ENCODE measurements around the gene OR52W1. TPM values are rescaled to one million over a fixed set of nuclear protein-coding genes. Genes with fewer than 3 reads are reported as not detected.
A peak's percentile ranks its signal among the peaks of the same experiment; 100 is the strongest.

The OR52W1 gene
- total and polyA plus RNA-seq, 2 donors (not counting 1 experiment from before 2014, with no cell fraction given), result not detected

- Histone ChIP-seq H3K27me3 (ENCODE audit: control insufficient read depth, insufficient read depth, low read length) (no peaks in the 10 kb centered on the region), H3K36me3 (ENCODE audit: control insufficient read depth, insufficient read depth, low read length) (peaks cover 6% of the 10 kb centered on the region), H3K4me1 (ENCODE audit: control insufficient read depth, extremely low read depth, insufficient read depth, low read length) (no peaks in the 10 kb centered on the region), H3K4me2 (ENCODE audit: extremely low read depth, insufficient read depth, low read length) (no peak overlapping the region), H3K79me2 (ENCODE audit: control insufficient read depth, insufficient read depth, low read length) (no peaks in the 10 kb centered on the region), H3K27ac (ENCODE audit: insufficient read depth, low read length) (no peak overlapping the region), H4K20me1 (ENCODE audit: control insufficient read depth, extremely low read depth, insufficient read depth, low read length) (no peaks in the 10 kb centered on the region), H3K4me3 (replicated peaks in 1 of 4; ENCODE audit: control extremely low read depth in 1 of 4, insufficient read depth in 1 of 4, low read depth in 3 of 4, low read length in 4 of 4) (no peak overlapping the region), H3K9me3 (ENCODE audit: control insufficient read depth, insufficient read depth, low read depth, low read length) (no peaks in the 10 kb centered on the region), H2AFZ (ENCODE audit: low read length) (no peak overlapping the region), H3K9ac (ENCODE audit: insufficient read depth, low read length) (no peak overlapping the region)
- peak in 1 of 2 donors; percentile 13 for DNase-seq (ENCODE audit: low read depth in 2 of 2)
- TF ChIP-seq EZH2 (IDR thresholded peaks at IDR 0.05; ENCODE audit: low read length, missing control alignments) (no peak), CTCF (conservative IDR thresholded peaks at IDR 0.05 in 1 of 2, IDR thresholded peaks at IDR 0.05 in 1 of 2; ENCODE audit: low read depth in 1 of 2, low read length in 2 of 2) (no peak)
Observed at GRCh38 chr11:6210274-6210955, 11.4 kb downstream of the OR52W1 start.

- no peaks in the 10 kb centered on the region for H4K20me1 ChIP-seq (ENCODE audit: control insufficient read depth, extremely low read depth, insufficient read depth, low read length)
- no peak overlapping the region for H2AFZ ChIP-seq (ENCODE audit: low read length)
- H3K27ac ChIP-seq (ENCODE audit: insufficient read depth, low read length), result no peak overlapping the region
- H3K9me3 ChIP-seq (ENCODE audit: control insufficient read depth, insufficient read depth, low read depth, low read length), result no peaks in the 10 kb centered on the region
- no peak overlapping the region for H3K9ac ChIP-seq (ENCODE audit: insufficient read depth, low read length)
- DNase-seq (ENCODE audit: low read depth in 2 of 2), result no peak
- no peak overlapping the region for H3K4me3 ChIP-seq (replicated peaks in 1 of 4; ENCODE audit: control extremely low read depth in 1 of 4, insufficient read depth in 1 of 4, low read depth in 3 of 4, low read length in 4 of 4)
- H3K79me2 ChIP-seq (ENCODE audit: control insufficient read depth, insufficient read depth, low read length), result no peaks in the 10 kb centered on the region
- H3K4me1 ChIP-seq (ENCODE audit: control insufficient read depth, extremely low read depth, insufficient read depth, low read length), result peaks cover 2% of the 10 kb centered on the region
- peaks cover 17% of the 10 kb centered on the region for H3K36me3 ChIP-seq (ENCODE audit: control insufficient read depth, insufficient read depth, low read length)
- TF ChIP-seq EZH2 (IDR thresholded peaks at IDR 0.05; ENCODE audit: low read length, missing control alignments) (no peak), CTCF (conservative IDR thresholded peaks at IDR 0.05 in 1 of 2, IDR thresholded peaks at IDR 0.05 in 1 of 2; ENCODE audit: low read depth in 1 of 2, low read length in 2 of 2) (no peak)
- no peak overlapping the region for H3K4me2 ChIP-seq (ENCODE audit: extremely low read depth, insufficient read depth, low read length)
- H3K27me3 ChIP-seq (ENCODE audit: control insufficient read depth, insufficient read depth, low read length), result no peaks in the 10 kb centered on the region
Observed at GRCh38 chr11:6214530-6214929, 15.5 kb downstream of the OR52W1 start.

- Histone ChIP-seq H2AFZ (ENCODE audit: low read length) (no peak overlapping the region), H3K79me2 (ENCODE audit: control insufficient read depth, insufficient read depth, low read length) (no peaks in the 10 kb centered on the region), H4K20me1 (ENCODE audit: control insufficient read depth, extremely low read depth, insufficient read depth, low read length) (no peaks in the 10 kb centered on the region), H3K4me1 (ENCODE audit: control insufficient read depth, extremely low read depth, insufficient read depth, low read length) (peaks cover 2% of the 10 kb centered on the region), H3K27me3 (ENCODE audit: control insufficient read depth, insufficient read depth, low read length) (no peaks in the 10 kb centered on the region), H3K4me2 (ENCODE audit: extremely low read depth, insufficient read depth, low read length) (no peak overlapping the region), H3K4me3 (replicated peaks in 1 of 4; ENCODE audit: control extremely low read depth in 1 of 4, insufficient read depth in 1 of 4, low read depth in 3 of 4, low read length in 4 of 4) (no peak overlapping the region), H3K27ac (ENCODE audit: insufficient read depth, low read length) (no peak overlapping the region), H3K9ac (ENCODE audit: insufficient read depth, low read length) (no peak overlapping the region), H3K36me3 (ENCODE audit: control insufficient read depth, insufficient read depth, low read length) (peaks cover 16% of the 10 kb centered on the region), H3K9me3 (ENCODE audit: control insufficient read depth, insufficient read depth, low read depth, low read length) (no peaks in the 10 kb centered on the region)
- DNase-seq (ENCODE audit: low read depth in 2 of 2), result no peak
- TF ChIP-seq EZH2 (IDR thresholded peaks at IDR 0.05; ENCODE audit: low read length, missing control alignments) (no peak), CTCF (conservative IDR thresholded peaks at IDR 0.05 in 1 of 2, IDR thresholded peaks at IDR 0.05 in 1 of 2; ENCODE audit: low read depth in 1 of 2, low read length in 2 of 2) (no peak)
Observed at GRCh38 chr11:6216501-6216900, 17.5 kb downstream of the OR52W1 start.

Data from fibroblast of lung (primary cell).